ENCODE measurements around the gene RASSF4. TPM values are rescaled to one million over a fixed set of nuclear protein-coding genes. Genes with fewer than 3 reads are reported as not detected.

Gene RASSF4
- polyA plus RNA-seq, 1 donor (not counting 4 experiments of a cell fraction or from before 2014, with no cell fraction given) = 0.20 TPM

DNA sequence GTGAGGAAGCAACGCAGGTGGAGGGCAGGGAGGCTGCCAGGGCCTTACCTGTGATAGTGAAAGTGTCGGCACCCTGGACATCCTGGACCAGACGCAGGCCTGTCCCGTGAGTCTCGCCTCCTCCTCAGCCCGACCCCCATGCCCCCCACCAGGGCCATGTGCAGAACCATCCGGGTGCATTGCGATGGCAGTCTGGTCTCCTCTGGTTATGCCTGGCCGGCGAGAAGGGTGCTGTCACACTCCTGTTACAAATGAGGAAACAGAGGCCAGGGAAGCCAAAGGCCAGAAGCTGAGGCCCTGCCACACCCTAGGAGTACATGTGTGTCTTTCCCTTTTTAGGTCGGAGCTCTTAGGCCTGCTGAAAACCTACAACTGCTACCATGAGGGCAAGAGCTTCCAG lies 11.8 kb downstream of the RASSF4 start:
- Histone ChIP-seq H3K27me3 (ENCODE audit: control insufficient read depth, extremely low read depth, insufficient read depth, low read length) (no peaks in the 10 kb centered on the region), H3K4me3 (ENCODE audit: control insufficient read depth in 2 of 3, extremely low read depth in 1 of 3, insufficient read depth in 2 of 3, low read depth in 1 of 3, low read length in 3 of 3) (no peak overlapping the region), H4K20me1 (ENCODE audit: control insufficient read depth, extremely low read depth, insufficient read depth, low read length) (no peaks in the 10 kb centered on the region), H2AFZ (ENCODE audit: control insufficient read depth, low read length) (no peak overlapping the region), H3K79me2 (ENCODE audit: control insufficient read depth, insufficient read depth, low read length) (no peaks in the 10 kb centered on the region), H3K27ac (ENCODE audit: control insufficient read depth, insufficient read depth, low read length) (no peak overlapping the region), H3K36me3 (ENCODE audit: control insufficient read depth in 2 of 2, extremely low read depth in 1 of 2, insufficient read depth in 2 of 2, low read length in 2 of 2) (no peaks in the 10 kb centered on the region), H3K4me1 (ENCODE audit: control insufficient read depth, extremely low read depth, insufficient read depth, low read length) (peaks cover 10% of the 10 kb centered on the region), H3K9me3 (ENCODE audit: control insufficient read depth, low read depth, low read length) (no peaks in the 10 kb centered on the region), H3K9ac (ENCODE audit: control insufficient read depth, extremely low read depth, insufficient read depth, low read length) (no peak overlapping the region), H3K4me2 (ENCODE audit: control insufficient read depth, extremely low read depth, insufficient read depth, low read depth, low read length) (no peak overlapping the region), H3K9me1 (ENCODE audit: control insufficient read depth, extremely low read depth, insufficient read depth, low read length) (no peaks in the 10 kb centered on the region)
- dilution Hi-C loops (cut with MboI; ENCODE audit: extremely low pct_ligation_motif_present, low sequenced_read_pairs) = no loop called here
- DNase-seq (ENCODE audit: low read depth, low spot score) (no peak), FAIRE-seq (no peak)
- TF ChIP-seq, protein P1, sequence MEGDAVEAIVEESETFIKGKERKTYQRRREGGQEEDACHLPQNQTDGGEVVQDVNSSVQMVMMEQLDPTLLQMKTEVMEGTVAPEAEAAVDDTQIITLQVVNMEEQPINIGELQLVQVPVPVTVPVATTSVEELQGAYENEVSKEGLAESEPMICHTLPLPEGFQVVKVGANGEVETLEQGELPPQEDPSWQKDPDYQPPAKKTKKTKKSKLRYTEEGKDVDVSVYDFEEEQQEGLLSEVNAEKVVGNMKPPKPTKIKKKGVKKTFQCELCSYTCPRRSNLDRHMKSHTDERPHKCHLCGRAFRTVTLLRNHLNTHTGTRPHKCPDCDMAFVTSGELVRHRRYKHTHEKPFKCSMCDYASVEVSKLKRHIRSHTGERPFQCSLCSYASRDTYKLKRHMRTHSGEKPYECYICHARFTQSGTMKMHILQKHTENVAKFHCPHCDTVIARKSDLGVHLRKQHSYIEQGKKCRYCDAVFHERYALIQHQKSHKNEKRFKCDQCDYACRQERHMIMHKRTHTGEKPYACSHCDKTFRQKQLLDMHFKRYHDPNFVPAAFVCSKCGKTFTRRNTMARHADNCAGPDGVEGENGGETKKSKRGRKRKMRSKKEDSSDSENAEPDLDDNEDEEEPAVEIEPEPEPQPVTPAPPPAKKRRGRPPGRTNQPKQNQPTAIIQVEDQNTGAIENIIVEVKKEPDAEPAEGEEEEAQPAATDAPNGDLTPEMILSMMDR (optimal IDR thresholded peaks at IDR 0.05 in 1 of 3, IDR thresholded peaks at IDR 0.05 in 1 of 3, conservative IDR thresholded peaks at IDR 0.05 in 1 of 3; ENCODE audit: extremely low read depth in 1 of 3, insufficient read depth in 2 of 3, low read length in 3 of 3) = no peak
- no peak for TF ChIP-seq EZH2 (IDR thresholded peaks at IDR 0.05; ENCODE audit: low read length)

- Histone ChIP-seq H2AFZ (ENCODE audit: control insufficient read depth, low read length) (no peak overlapping the region), H3K9ac (ENCODE audit: control insufficient read depth, extremely low read depth, insufficient read depth, low read length) (no peak overlapping the region), H3K4me2 (ENCODE audit: control insufficient read depth, extremely low read depth, insufficient read depth, low read depth, low read length) (no peak overlapping the region), H3K9me3 (ENCODE audit: control insufficient read depth, low read depth, low read length) (no peaks in the 10 kb centered on the region), H3K9me1 (ENCODE audit: control insufficient read depth, extremely low read depth, insufficient read depth, low read length) (no peaks in the 10 kb centered on the region), H3K36me3 (ENCODE audit: control insufficient read depth in 2 of 2, extremely low read depth in 1 of 2, insufficient read depth in 2 of 2, low read length in 2 of 2) (no peaks in the 10 kb centered on the region), H3K4me3 (ENCODE audit: control insufficient read depth in 2 of 3, extremely low read depth in 1 of 3, insufficient read depth in 2 of 3, low read depth in 1 of 3, low read length in 3 of 3) (no peak overlapping the region), H3K27me3 (ENCODE audit: control insufficient read depth, extremely low read depth, insufficient read depth, low read length) (no peaks in the 10 kb centered on the region), H3K27ac (ENCODE audit: control insufficient read depth, insufficient read depth, low read length) (no peak overlapping the region), H3K4me1 (ENCODE audit: control insufficient read depth, extremely low read depth, insufficient read depth, low read length) (peaks cover 10% of the 10 kb centered on the region), H4K20me1 (ENCODE audit: control insufficient read depth, extremely low read depth, insufficient read depth, low read length) (no peaks in the 10 kb centered on the region), H3K79me2 (ENCODE audit: control insufficient read depth, insufficient read depth, low read length) (no peaks in the 10 kb centered on the region)
- DNase-seq (ENCODE audit: low read depth, low spot score) = no peak
- FAIRE-seq = no peak
- dilution Hi-C loops (cut with MboI; ENCODE audit: extremely low pct_ligation_motif_present, low sequenced_read_pairs) = no loop called here
- no peak for TF ChIP-seq EZH2 (IDR thresholded peaks at IDR 0.05; ENCODE audit: low read length)
- TF ChIP-seq, protein P1 (optimal IDR thresholded peaks at IDR 0.05 in 1 of 3, IDR thresholded peaks at IDR 0.05 in 1 of 3, conservative IDR thresholded peaks at IDR 0.05 in 1 of 3; ENCODE audit: extremely low read depth in 1 of 3, insufficient read depth in 2 of 3, low read length in 3 of 3) = no peak
These were observed 12.5 kb downstream of the RASSF4 start for GRCh38 chr10:44971935-44972757.
